Thymus (tissue), 11 donors: Measurements from ENCODE around the gene MYADML2. TPM values are rescaled to one million over a fixed set of nuclear protein-coding genes. Genes with fewer than 3 reads are reported as not detected.

Experiments
- DNase-seq, 9 donors: peaks; one replicate each; pipeline ENCODE4 v3.0.0-alpha.2; 2013; ENCODE audit warnings: low spot score in 9 of 9, low read depth in 6 of 9, missing footprints in 1 of 9
- H3K27ac ChIP-seq, 2 donors: one replicate each; pipeline ENCODE4 v1.5.1; 2013; ENCODE audit warnings: control low read depth in 1 of 2, low read depth in 1 of 2, low read length in 1 of 2, mild to moderate bottlenecking in 1 of 2, moderate library complexity in 1 of 2
- H3K27me3 ChIP-seq, 2 donors: one replicate each; pipeline ENCODE4 v1.5.1; 2013; ENCODE audit warnings: low read length in 1 of 2; ENCODE audit not compliant: control insufficient read depth in 2 of 2, insufficient read depth in 1 of 2
- H3K36me3 ChIP-seq, 2 donors: one replicate each; pipeline ENCODE4 v1.5.1; 2013; ENCODE audit warnings: low read length in 1 of 2, mild to moderate bottlenecking in 1 of 2, moderate library complexity in 1 of 2; ENCODE audit not compliant: control insufficient read depth in 2 of 2, insufficient read depth in 2 of 2
- H3K4me1 ChIP-seq, 2 donors: one replicate each; pipeline ENCODE4 v1.5.1; 2013; ENCODE audit warnings: low read length in 2 of 2; ENCODE audit not compliant: control insufficient read depth in 2 of 2, insufficient read depth in 2 of 2
- H3K4me3 ChIP-seq, 2 donors: one replicate each; pipeline ENCODE4 v1.5.1; 2013; ENCODE audit warnings: low read length in 2 of 2, control low read depth in 1 of 2, mild to moderate bottlenecking in 1 of 2
- H3K9me3 ChIP-seq, 2 donors: one replicate each; pipeline ENCODE4 v1.5.1; 2013; ENCODE audit warnings: low read length in 1 of 2, mild to moderate bottlenecking in 1 of 2; ENCODE audit not compliant: control insufficient read depth in 2 of 2, insufficient read depth in 1 of 2
- WGBS: extraction: QIAGEN DNeasy Blood & Tissue Kit; methylation state at CpG from one replicate; pipeline ENCODE4 v1.1.7; 2013; 5-methylcytosine and 5-hydroxymethylcytosine counted together
- polyA plus RNA-seq: library from polyadenylated mRNA; stranded (reverse); fragments of 200-250 nt; gene quantifications from one replicate; pipeline ENCODE4 v1.2.3, GENCODE V29; 2013
- total RNA-seq: library from RNA; stranded (reverse); fragments of 120-200 nt; gene quantifications from one replicate; pipeline ENCODE4 v1.2.4, GENCODE V29; 2013
- donor health status: healthy.

Gene MYADML2
- total and polyA plus RNA-seq, 2 donors, result 0.05 to 0.07 TPM

GRCh38 chr17:81960130-81960958, 13.3 kb upstream of the MYADML2 start:
- no peaks in the 10 kb centered on the region for H3K36me3 ChIP-seq
- H3K27ac ChIP-seq, result no peak overlapping the region
- peaks cover 7 to 11% of the 10 kb centered on the region in 2 donors for H3K4me1 ChIP-seq
- 8% methylated on average over 98 of the region's 98 CpGs for WGBS
- H3K4me3 ChIP-seq, result peak overlapping the region in 1 of 2 donors; percentile 49
- no peaks in the 10 kb centered on the region for H3K9me3 ChIP-seq
- no peak for DNase-seq
- H3K27me3 ChIP-seq, result peaks cover 68 to 86% of the 10 kb centered on the region in 2 donors

DNA sequence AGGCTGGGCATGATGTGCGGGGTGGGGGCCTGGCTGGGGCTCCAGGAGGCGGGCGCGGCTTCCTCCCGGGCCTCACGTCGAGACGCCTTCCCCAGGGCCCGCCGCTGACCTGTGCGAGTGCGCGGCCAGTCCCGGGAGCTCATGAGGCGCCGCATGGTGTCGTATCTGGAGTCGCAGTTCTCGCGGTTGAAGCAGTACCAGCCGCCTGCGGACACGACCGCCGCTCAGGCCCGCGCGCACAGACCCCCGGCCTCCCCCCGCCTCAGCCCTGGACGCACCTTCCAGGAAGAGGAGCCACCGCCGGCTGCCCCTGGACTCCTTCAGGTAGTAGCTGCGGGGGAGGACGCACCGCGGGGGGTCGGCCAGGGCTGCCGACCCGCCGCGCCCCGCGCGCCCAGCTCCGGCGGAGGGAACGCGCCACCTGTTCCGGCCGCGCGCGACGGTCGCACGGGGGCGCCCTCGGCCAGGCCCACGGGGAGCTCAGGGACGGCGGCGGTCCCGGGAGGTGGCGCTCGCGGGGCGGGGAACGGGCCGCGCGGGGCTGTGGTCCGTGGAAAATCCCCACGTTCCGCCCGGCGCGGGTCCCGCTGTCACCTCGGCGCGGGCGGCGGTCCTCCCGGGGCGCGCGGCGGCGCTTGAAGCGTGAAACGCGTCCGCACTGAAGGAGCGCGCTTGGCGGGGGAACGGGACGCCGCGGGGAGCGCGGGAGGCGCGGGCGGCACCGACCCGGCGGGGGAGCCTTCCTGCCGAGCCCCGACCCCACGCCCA, 12.5 kb upstream of the MYADML2 start:
- 3% methylated on average over 112 of the region's 112 CpGs for WGBS
- Histone ChIP-seq H3K4me1 (peaks cover 7 to 11% of the 10 kb centered on the region in 2 donors), H3K4me3 (peak overlapping the region; percentile 16 to 49), H3K27ac (no peak overlapping the region), H3K9me3 (peaks cover 0 to 1% of the 10 kb centered on the region in 2 donors), H3K27me3 (peaks cover 66 to 79% of the 10 kb centered on the region in 2 donors), H3K36me3 (no peaks in the 10 kb centered on the region)
- peak in 6 of 9 donors; percentile 49 to 83 (median 70) for DNase-seq

DNA sequence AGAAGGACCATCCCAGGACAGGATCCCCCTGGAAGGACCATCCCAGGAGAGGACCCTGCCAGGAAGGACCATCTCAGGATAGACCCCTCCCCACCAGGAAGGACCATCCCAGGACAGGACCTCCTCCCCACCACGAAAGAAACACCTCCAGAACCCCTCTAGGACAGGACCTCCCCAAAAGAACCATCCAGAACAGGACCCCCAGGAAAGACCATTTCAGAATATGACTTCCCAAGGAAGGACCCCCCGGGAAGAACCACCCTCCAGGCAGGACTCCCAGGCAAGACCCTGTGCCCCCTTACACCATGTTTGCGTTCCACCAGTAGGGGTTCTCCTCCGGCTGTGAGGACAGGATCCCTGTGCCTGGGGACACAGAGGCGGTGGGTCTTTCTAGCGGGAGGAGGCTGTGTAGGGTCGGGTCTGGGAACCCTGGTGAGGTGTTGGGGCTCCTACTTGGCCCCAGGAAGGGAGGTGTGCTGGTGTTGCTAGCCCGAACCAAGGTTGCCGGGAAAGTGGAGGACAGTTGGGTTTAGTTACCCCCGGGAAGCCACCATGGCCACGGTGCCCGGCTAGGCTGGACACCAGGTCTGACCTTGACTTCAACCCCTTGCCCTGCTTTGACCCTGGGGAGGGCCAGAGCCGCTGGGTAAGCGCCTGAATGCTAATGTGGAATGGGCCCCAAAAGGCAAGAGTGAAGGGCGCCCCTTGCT, 11.8 kb upstream of the MYADML2 start:
- Histone ChIP-seq H3K36me3 (no peaks in the 10 kb centered on the region), H3K9me3 (peaks cover 0 to 1% of the 10 kb centered on the region in 2 donors), H3K4me1 (peaks cover 7 to 11% of the 10 kb centered on the region in 2 donors), H3K27ac (no peak overlapping the region), H3K4me3 (no peak overlapping the region), H3K27me3 (peaks cover 58 to 77% of the 10 kb centered on the region in 2 donors)
- WGBS, result 78% methylated on average over 15 of the region's 15 CpGs
- DNase-seq, result no peak

DNA sequence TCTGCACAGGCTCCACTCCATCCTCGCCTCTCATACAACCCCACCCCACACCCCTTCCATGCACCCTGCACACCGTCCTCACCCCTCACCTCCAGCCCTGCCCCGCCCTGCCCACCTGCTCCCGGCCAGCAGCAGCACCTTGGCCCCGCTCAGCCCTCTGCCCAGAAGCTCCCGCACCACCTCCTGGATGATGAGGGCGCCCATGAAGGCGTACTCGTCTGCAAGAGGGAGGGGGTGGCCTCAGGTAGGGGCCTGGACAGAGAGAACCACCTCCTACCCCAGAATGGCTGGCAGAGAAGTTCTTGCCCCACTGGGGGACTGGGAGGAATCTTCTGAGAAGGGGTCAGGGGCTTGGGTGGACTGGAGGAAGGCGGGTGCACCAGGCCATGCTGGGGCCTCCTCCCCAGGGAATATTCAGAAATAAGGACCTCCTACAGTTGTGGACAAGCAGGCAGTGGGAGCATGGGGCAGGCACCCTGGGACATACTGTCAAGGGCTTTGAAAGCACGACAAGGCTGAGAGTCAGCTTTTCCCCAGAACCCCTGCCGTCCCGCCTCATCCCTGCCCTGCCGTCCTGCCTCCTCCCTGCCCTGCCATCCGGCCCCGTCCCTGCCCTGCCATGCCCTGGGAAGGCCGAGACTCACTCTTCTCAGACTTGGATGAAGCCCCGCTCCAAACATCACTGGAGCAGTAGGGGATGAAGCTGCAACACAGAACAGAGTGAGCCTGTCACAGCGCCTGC, 10.8 kb upstream of the MYADML2 start:
- Histone ChIP-seq H3K9me3 (peaks cover 0 to 1% of the 10 kb centered on the region in 2 donors), H3K4me1 (peaks cover 8 to 11% of the 10 kb centered on the region in 2 donors), H3K4me3 (no peak overlapping the region), H3K27ac (no peak overlapping the region), H3K27me3 (peaks cover 51 to 71% of the 10 kb centered on the region in 2 donors), H3K36me3 (no peaks in the 10 kb centered on the region)
- no peak for DNase-seq
- 96% methylated on average over 19 of the region's 19 CpGs for WGBS

DNA sequence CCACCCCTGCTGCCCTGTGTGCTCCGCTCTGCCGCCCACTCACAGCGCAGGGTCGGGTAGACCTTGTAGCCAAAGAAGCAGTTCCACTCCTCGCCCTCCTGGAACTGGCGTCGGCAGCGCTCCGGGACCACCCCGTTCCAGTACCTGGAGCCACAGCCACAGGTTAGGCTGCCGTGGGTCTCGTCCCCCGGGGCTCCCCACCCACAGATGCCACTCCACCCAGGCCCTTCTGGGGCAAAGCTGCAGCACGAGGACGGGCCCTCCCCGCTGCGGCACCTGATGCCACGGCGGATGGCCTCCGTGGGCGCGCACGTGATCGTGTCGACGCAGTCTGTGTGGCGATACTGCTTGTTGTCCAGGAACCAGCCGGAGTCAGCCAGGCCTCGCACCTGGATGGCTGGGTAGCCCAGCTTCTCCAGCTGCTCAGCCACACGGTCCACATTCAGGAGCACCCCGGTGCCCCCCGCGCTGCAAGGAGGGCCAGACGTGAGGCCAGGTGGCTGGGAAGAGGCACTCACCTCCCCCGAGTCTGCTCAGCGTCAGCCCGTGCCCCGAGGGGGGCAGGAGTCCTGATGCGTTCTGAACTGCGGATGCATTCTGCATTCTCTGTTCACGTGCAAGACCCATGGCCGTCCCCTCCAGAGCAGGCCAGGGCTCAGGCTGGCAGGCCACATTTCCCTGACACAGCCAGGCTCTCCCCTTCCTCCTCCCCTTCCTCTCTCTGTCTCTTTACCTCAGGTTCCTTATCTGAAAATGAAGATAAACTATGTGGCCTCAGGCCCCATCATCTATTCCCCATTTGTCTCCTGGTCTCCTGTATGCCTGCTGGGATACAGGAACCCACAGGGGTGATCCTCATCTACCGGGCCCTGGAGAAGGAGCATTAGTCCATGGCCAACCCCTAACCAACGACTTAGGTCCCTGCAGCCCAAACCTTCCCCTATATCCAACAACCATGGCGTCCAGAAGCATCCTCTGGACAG, 9.9 kb upstream of the MYADML2 start:
- Histone ChIP-seq H3K27ac (no peak overlapping the region), H3K27me3 (peaks cover 42 to 66% of the 10 kb centered on the region in 2 donors), H3K36me3 (no peaks in the 10 kb centered on the region), H3K9me3 (peaks cover 0 to 2% of the 10 kb centered on the region in 2 donors), H3K4me1 (peaks cover 11% of the 10 kb centered on the region in 2 donors), H3K4me3 (no peak overlapping the region)
- no peak for DNase-seq
- WGBS, result 92% methylated on average over 45 of the region's 45 CpGs

- H3K4me3 ChIP-seq, result no peak overlapping the region
These were observed 8.9 kb upstream of the MYADML2 start for GRCh38 chr17:81955756-81956544.

GRCh38 chr17:81955058-81955681, 8.1 kb upstream of the MYADML2 start:
- no peak overlapping the region for H3K4me3 ChIP-seq
- DNase-seq, result no peak
- peaks cover 1 to 11% of the 10 kb centered on the region in 2 donors for H3K4me1 ChIP-seq
- H3K27me3 ChIP-seq, result peaks cover 25 to 59% of the 10 kb centered on the region in 2 donors
- peaks cover 0 to 2% of the 10 kb centered on the region in 2 donors for H3K9me3 ChIP-seq
- no peak overlapping the region for H3K27ac ChIP-seq
- H3K36me3 ChIP-seq, result no peaks in the 10 kb centered on the region
- 97% methylated on average over 26 of the region's 26 CpGs for WGBS

More at GRCh38 chr17:81955756-81956544, 8.9 kb upstream of the MYADML2 start:
- Histone ChIP-seq H3K4me1 (peaks cover 9 to 11% of the 10 kb centered on the region in 2 donors), H3K27me3 (peaks cover 33 to 63% of the 10 kb centered on the region in 2 donors), H3K9me3 (peaks cover 0 to 2% of the 10 kb centered on the region in 2 donors), H3K27ac (no peak overlapping the region), H3K36me3 (no peaks in the 10 kb centered on the region)
- 94% methylated on average over 13 of the region's 13 CpGs for WGBS
- no peak for DNase-seq
